GM19025 (cell line): ENCODE data around the gene MEF2B.
"Not testable (repeated sequence)": the region's sequence is repeated elsewhere in the genome, so short reads cannot be mapped to it uniquely, and the experiment has no call there.

ENCODE experiments used
- ATAC-seq: cut with Tn5 transposase; IDR thresholded peaks from one replicate; pipeline ENCODE4 v1.9.1; 2021; ENCODE audit warnings: mild to moderate bottlenecking, low read depth, moderate library complexity; ENCODE audit not compliant: unreplicated experiment

MEF2B gene

DNA sequence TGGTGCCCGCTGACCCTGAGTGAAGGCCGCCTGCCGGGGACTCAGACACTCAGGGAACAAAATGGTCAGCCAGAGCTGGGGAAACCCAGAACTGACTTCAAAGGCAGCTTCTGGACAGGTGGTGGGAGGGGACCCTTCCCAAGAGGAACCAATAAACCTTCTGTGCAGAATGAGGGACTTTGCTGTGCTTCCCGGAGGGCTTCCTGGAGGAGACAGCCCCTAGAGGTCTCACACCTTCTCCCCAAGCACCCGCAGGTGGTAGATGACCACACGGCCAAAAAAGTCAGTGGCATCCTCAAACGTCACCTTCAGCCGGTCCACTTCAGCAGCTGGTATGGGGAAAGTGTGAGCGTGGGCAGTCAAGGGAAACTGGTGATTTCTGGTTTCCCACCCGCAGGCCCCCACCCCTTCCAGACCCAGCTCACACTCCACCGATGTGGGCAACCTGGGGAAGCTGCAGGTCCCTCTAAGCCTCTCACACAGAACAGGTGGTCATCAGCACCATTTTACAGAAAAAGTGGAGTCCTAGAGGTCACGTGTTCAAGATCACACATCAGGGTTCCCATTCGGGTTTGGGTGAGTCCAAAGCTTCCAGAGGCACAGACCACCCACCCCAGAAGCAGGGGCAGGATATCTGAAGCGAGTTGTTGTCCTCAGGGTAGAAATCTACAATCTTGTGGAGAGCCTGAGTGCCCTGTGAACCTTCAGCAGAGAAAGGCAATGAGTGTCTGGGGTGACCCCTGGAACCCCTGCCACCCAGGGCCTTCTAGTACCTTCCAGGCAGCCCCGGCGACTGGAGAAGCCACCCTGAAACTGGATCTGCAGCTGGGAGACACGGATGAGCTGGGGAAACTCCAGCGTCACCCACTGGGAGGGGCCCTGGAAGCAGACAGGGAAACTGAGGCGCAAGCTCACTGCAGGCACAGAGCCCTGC is 31.9 kb upstream of the MEF2B start:
- no peak for ATAC-seq

- ATAC-seq = no peak
These were observed 23.9 kb upstream of the MEF2B start for GRCh38 chr19:19193926-19194325.

DNA sequence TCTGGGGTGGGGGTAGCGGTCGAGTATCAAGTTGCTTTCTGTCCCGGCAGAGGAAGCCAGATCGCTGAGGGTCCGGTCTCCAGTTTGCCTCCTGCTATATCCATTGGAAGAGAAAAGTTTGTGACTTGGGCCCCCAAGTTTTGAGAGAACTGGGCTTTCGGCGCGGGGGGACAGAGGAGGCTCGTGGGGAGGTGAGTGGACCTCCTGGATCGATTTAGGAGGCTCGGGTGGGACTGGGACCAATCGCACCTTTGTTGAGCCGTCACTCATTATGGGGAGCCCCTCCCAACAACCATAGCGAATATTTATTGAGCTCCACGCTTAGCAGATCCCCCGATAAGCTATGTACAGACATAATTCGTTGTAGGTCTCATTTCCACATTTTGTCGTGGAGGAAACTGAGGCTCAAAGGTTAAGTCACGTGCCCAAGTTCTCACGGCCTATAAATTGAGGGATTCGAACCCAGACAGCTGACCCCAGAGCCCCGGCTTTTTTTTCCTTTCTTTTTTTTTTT is 22.9 kb upstream of the MEF2B start:
- ATAC-seq = no peak

GRCh38 chr19:19192078-19192882 is 22.2 kb upstream of the MEF2B start, which contains the start of the genes BORCS8 and RFXANK:
TSS of gene BORCS8 (minus strand) at chr19:19192152. CDS start at chr19:19192117, 35 bp downstream.
TSS of gene RFXANK (plus strand) at chr19:19192258. CDS start at chr19:19193947, 1,689 bp downstream.
- ATAC-seq = peak; percentile 85

DNA sequence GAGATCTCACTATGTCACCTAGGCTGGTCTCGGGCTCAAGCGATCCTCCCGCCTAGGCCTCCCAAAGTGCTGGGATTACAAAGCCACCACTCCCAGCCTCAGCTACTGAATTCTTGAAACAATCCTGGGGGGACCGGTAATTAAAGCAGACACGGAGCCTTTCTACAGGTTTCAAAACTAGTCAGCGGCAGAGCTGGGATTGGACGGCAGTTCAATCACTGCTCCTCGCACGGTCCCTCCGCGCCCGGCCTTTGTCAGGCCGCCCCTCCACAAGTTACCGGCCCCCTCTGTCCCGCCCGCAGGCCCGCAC is 21.7 kb upstream of the MEF2B start:
- ATAC-seq = no peak

DNA sequence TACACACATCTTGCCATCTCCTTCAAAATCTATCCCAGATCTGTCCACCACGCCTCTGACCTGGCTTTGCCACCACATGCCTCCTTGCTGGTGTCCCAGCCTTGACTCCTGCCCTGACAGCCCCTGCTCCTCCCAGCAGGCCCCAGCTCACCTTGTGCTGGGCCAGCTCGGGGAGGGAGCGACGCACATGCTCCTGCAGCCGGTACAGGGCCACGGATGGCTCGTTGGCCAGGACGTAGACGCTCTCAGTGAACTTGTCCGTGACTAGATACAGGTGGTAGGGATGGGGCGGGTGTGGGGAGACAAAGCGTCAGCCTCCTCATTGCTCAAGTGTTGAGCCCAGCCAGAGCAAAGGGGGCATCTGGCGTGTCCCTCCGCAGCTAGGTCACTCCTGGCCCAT is 16.7 kb upstream of the MEF2B start:
- ATAC-seq = no peak

- no peak for ATAC-seq
These were observed 16.0 kb upstream of the MEF2B start for GRCh38 chr19:19185853-19186740.

GRCh38 chr19:19181488-19181998 is 11.5 kb upstream of the MEF2B start:
- no peak for ATAC-seq

GRCh38 chr19:19179548-19180441 is 9.7 kb upstream of the MEF2B start:
- no peak for ATAC-seq

GRCh38 chr19:19176950-19177349 is 6.9 kb upstream of the MEF2B start:
- no peak for ATAC-seq

GRCh38 chr19:19173243-19173642 is 3.2 kb upstream of the MEF2B start:
- ATAC-seq = not testable (repeated sequence)

DNA sequence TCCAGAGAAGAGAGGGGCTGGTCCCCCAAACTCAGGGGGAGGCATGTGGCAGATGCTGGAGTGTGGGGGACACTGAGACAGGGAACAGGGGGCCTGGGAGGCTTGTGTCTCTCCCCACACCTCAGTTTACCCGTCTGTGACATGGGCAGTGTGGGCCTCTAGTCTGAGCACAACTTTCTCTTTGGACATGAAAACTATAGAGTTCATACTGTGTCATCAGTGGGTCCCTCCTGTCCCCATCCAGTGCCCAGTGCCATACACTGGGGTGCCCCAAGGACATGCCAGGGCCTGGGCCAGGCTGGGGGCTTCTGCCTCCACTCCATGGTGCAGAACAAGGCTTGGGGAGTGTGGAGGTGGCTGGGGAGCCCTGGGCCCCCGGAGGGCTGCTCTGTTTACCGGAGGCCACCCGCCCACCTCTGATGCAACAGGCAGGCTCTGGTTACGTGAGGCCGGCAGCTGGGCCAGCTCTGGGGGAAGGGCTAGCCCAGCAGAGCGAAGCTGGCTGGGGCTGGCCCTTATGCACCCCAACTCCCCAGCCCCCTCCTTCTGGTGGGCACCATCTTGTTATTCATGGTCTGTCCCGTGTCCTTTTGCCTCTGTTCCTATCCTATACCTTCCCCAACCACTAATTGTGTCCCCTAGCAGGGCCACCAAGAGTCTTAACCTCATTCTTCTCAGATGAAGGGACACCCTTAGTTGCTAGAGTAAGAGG is 1.9 kb upstream of the MEF2B start:
- no peak for ATAC-seq

DNA sequence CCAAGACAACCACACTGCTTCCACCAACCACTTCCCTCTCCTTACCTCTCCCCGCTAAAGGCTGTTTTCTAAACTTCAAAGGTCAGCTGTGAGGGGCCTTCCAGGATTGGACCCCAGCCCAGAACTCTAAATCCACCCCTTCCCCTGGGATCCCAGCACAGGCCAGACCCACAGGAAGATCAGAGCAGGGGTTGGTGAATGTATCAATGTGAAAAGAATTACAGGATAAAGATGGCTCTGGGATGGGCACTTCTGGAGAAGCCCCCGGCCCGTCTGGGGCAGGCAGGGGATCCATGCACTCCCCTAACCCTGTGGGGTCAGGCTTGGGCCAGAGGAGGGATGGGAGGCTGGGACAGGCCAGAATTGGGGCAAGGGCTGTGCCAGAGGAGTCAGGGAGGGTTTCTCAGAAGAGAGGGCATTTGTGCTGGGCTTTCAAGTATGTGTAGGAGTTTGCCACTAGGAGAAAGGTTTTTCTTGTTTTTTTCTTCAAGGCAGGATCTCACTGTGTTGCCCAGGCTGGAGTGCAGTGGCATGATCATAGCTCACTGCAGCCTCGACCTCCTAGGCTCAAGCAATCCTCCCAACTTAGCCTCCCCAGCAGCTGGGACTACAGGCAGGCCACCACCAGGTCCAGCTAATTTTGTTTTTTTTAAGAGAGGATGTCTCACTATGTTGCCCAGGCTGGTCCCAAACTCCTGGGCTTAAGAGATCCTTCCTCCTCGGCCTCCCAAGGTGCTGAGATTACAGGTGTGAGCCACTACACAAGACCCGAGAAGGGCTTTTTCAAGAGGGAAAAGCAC is 1.0 kb upstream of the MEF2B start:
- no peak for ATAC-seq

DNA sequence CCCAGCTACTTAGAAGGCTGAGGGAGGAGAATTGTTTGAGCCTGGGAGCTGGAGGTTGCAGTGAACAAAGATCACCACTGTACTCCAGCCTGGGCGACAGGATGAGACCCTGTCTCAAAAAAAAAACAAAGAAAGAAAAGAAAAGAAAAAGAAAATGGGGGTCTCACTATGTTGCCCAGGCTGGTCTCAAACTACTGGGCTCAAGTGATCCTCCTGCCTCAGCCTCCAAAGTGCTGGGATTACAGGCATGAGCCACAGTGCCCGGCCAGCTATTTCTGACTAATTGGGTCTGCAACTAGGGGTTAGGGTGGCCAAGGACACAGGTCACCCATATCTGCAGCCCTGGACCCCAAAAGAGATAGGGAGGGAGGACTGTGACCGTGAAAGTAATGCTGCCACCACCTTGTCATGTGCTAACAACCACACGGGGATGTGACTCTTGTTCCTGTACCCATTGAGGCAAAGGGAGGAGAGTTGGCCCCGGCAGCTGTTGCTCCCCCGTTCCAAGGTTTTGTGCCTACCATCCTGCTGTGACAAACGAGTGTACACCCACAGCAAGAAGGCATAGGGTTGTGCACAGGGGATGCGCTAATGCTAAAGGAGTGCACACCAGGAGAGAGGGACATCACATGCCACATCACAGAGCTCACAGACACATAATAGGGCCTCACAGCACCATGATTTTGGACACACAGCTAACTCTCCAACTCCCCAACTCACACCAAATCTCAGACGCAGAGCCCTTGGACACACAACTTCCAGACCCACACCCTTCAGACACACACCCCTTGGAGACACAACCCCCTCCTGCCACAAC is 619 bp downstream of the MEF2B start:
- ATAC-seq = no peak

GRCh38 chr19:19167612-19168011 is 2.5 kb downstream of the MEF2B start:
- no peak for ATAC-seq

- no peak for ATAC-seq
These were observed 4.7 kb downstream of the MEF2B start for GRCh38 chr19:19165396-19165795.

DNA sequence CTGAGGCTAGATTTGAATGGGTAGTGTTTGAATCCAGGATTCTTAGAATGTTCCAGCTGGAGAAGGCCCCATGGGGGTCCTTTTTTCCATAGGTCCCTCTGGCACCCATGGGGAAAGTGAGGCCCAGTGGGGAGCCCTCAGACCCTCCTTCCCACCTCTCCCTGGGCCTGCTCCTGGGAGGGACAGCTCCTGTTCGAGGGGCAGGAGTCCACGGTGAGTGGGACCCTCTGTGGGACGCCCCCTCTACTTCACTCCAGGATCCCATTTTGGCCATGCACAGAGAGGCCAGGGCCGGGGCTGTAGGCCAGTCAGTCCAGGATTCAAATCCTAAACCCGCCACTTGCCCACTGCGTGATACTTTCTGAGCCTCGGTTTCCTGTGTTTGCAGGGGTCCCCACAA is 7.6 kb downstream of the MEF2B start:
- ATAC-seq = no peak
